Peyer's patch (tissue), 4 donors: ENCODE results near the gene UBXN11.
A peak's percentile ranks its signal among the peaks of the same experiment; 100 is the strongest.

Experiments used
- CTCF ChIP-seq, 6 experiments: fragments of 450-650 bp in 4 of 6; fragments of 200-600 bp in 2 of 6; sonication (generic) in 1 of 6; IDR thresholded peaks; one replicate each; pipeline ENCODE4 v1.5.1; 2017 to 2019; ENCODE audit warnings: antibody characterized with exemption in 6 of 6, mild to moderate bottlenecking in 3 of 6, moderate library complexity in 1 of 6
- POLR2A ChIP-seq, 2 donors: fragments of 450-650 bp; IDR thresholded peaks; one replicate each; pipeline ENCODE4 v1.5.1; 2017; ENCODE audit warnings: antibody characterized with exemption in 2 of 2, mild to moderate bottlenecking in 2 of 2, moderate library complexity in 2 of 2

GRCh38 chr1:26284597-26285347, 21.7 kb downstream of the UBXN11 start:
- TF ChIP-seq CTCF (IDR thresholded peaks at IDR 0.05), result peak; percentile 64 to 88 (median 82)
- TF ChIP-seq POLR2A (IDR thresholded peaks at IDR 0.05), result no peak
